ENCODE results near the gene STARD10.

STARD10 gene

DNA sequence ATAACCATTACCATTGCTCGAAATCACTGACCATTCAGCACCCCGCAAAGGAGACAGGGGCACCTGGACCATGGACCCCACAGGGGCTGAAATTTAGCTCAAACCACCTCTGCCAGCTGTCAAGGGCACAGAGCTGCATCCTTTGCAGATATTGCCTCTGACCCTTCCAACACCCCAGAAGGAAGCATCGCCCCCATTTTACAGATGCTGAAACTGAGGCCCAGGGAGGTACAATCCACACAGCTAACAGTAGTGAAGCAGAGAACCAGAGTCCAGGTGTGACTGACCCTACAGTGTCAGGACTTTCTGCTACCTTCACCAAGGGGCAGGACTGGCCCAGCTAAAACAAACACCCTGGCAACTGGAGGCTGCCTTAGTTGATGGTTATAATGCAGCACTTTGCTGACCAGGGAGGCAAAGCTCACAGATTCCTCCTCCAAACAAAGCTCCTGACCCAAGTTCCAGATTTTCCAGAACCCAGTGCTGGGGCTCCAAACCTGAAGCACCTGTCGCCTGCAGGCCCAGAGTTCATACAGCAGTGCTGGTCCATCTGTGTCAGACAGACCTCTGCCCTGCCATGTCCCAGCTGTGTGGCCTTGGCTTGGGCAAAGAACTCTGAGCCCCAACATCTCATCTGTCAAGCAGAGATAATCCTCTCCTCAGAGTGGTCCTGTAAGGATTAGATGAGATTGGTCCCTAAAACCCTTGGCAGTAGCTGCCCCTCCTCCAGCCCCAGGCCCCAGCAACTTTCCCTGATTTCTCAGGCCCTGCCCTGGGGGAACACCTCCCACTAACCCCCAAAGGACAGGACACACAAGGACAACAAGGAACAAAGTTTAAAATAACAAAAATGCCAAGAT, 26.4 kb downstream of the STARD10 start:
- DNase-seq (ENCODE audit: low read depth in 1 of 2, low spot score in 1 of 2) = no peak

GRCh38 chr11:72766152-72766902, 27.5 kb downstream of the STARD10 start:
- DNase-seq (ENCODE audit: low read depth in 1 of 2, low spot score in 1 of 2) = no peak

GRCh38 chr11:72764503-72764902, 29.3 kb downstream of the STARD10 start:
- DNase-seq (ENCODE audit: low read depth in 1 of 2, low spot score in 1 of 2) = no peak

GRCh38 chr11:72763823-72764222, 30.0 kb downstream of the STARD10 start:
- no peak for DNase-seq (ENCODE audit: low read depth in 1 of 2, low spot score in 1 of 2)

DNA sequence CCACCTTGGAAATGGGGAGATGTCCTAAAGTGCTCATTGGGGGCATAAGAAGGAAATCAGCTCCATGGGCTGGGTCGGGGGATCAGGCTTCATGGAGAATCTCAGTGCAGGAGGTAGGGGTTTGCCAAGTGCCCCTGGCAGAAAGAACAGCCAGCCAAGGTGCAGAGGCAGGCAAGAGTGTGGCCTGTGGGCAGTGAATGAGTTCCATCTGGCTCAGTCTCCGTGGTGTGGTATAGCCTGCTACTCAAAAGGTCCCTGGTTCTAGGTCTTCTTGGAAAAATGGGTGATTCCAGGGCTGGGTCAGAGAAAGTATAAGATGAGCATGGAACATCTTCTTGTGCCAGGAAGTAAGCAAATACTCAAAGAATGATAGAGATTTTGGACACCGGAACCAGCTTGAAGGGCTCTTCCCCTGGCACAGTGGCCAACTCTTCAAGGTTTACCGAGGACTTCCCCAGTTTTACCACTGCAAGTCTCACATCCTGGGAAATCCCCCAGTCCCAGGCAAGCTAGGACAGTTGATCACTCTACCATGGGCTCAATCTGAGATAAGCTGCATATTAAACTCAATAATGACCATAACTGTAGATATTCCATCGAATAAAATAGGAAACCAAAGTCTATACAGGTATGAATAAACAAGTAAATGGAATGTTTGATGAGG, 31.1 kb downstream of the STARD10 start:
- DNase-seq (ENCODE audit: low read depth in 1 of 2, low spot score in 1 of 2) = no peak

DNA sequence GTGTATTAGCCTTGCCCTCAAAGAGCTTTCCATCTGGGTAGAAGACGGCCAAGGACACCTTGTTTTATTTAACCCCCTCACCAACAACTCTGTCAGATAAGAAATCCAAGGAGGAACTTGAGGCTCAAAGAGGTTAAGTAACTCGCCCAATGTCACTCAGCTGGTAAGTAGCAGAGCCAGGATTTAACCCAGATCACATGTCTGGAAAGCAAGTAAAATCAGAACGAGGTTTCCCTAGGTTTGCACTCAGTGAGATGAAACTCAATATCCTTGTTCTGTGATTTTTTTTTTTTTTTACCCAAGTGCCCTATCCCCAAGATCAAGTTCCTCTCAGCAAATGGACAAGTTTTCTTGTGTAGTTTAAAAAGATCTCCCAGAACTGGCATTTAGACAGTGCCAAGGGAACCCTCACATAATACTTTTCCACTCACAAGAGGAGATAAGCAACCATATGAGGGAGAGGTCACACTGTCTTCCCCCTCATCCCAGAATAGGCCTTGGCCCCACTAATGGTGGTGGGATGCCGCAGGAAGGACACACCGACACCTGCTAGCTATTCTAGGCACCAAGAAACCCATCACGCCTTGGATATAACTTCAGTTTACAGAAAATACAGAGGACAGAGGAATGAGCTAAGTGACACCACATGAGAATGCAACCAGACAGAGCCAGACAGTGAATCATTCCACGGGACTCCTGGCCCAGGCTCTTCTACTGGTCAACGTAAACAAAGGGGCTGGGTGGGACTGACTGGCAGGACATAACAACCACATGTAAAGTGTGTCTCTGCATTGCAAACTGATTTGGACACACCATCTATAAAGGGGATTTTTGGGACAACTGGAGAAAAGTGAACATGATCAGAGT, 33.1 kb downstream of the STARD10 start:
- no peak for DNase-seq (ENCODE audit: low read depth in 1 of 2, low spot score in 1 of 2)

DNA sequence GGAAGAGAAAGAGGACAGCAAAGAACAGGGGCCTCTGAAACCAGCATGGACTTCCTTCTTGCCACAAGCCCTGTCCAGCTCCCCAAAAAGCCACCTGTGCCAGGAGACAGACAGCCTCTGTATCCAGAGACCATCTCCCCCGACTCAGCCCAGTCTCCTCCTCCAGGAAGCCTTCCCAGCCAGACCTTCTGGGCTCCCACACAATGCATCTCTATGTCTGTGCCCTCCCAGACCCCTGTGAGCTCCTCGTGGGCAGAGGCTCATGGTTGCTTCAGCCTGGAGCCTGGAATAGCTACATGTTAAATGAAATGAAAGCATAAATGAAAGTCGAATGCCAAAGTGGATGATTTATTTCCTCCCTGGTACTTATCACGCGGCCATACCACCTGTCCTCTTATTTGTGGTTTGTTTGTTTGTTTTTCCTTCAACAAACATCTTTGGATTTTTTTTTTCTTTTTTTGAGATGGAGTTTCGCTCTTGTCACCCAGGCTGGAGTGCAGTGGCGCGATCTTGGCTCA, 34.3 kb downstream of the STARD10 start:
- DNase-seq (ENCODE audit: low read depth in 1 of 2, low spot score in 1 of 2) = no peak

DNA sequence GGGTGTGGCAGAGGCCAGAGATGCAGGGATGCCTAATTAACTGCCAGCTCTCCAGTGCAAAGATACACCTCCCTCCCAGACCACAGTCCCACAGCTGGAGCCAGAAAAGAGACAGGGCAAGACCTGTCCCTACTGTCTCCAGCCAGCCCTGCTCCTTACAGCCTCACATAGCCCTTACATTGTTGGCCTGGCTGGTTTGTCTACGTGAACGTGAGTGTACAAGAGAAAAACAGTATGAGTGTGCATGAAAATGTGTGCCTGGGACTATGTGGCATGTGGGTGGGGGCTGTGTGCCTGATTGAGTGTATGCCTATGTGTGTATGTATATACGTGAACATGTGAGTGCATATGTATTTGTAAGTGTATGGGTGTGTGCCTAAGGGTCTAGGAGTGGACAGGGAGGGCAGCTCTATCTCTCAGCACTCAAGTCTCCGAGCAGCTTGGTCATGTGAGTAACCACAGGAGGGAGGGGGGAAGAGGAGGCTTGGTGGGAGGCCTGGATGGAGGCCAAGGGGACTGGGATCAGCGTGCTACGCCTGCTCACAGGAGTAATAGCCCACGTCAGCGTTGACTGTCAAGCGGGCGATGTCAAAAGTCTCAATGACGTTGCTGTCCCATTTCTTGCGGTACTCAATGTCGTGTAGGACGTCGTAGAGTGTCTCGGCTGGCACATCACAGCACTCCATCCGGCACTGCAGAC, 35.0 kb downstream of the STARD10 start:
- no peak for DNase-seq (ENCODE audit: low read depth in 1 of 2, low spot score in 1 of 2)

GRCh38 chr11:72758304-72758689, 35.5 kb downstream of the STARD10 start:
- no peak for DNase-seq (ENCODE audit: low read depth in 1 of 2, low spot score in 1 of 2)

DNA sequence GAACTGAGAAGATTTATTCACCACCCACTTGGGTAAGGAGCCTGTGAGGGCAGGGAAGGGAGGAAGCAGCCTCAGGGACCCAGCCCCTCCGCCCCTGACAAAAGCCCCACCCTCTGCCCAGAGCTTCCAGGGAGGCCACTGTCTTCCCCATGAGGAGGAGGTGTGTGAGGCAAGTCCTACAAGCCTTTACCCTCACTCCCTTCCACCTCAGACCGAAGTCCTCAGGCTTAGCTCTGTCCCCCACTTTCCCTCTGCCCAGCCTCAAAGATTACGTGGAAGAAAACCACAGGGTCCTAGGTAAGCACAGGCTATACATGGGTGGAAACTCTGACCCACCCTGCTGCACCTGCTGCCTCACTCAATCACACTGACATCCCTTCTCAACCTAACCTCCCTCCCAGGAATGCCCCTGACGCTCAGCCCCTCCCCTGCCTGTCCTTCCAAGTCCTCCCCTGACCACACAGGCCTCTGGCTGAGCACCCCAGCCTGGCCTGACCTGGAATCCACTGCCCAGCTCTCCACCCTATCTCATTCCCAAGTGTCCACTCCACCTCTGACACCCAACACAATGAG, 38.0 kb downstream of the STARD10 start:
- no peak for DNase-seq (ENCODE audit: low read depth in 1 of 2, low spot score in 1 of 2)

GRCh38 chr11:72754544-72755155, 39.2 kb downstream of the STARD10 start:
- DNase-seq (ENCODE audit: low read depth in 1 of 2, low spot score in 1 of 2) = no peak

- DNase-seq (ENCODE audit: low read depth in 1 of 2, low spot score in 1 of 2) = no peak
Measured at GRCh38 chr11:72754149-72754543, 39.7 kb downstream of the STARD10 start.

GRCh38 chr11:72753341-72754148, 40.3 kb downstream of the STARD10 start:
- DNase-seq (ENCODE audit: low read depth in 1 of 2, low spot score in 1 of 2) = no peak

DNA sequence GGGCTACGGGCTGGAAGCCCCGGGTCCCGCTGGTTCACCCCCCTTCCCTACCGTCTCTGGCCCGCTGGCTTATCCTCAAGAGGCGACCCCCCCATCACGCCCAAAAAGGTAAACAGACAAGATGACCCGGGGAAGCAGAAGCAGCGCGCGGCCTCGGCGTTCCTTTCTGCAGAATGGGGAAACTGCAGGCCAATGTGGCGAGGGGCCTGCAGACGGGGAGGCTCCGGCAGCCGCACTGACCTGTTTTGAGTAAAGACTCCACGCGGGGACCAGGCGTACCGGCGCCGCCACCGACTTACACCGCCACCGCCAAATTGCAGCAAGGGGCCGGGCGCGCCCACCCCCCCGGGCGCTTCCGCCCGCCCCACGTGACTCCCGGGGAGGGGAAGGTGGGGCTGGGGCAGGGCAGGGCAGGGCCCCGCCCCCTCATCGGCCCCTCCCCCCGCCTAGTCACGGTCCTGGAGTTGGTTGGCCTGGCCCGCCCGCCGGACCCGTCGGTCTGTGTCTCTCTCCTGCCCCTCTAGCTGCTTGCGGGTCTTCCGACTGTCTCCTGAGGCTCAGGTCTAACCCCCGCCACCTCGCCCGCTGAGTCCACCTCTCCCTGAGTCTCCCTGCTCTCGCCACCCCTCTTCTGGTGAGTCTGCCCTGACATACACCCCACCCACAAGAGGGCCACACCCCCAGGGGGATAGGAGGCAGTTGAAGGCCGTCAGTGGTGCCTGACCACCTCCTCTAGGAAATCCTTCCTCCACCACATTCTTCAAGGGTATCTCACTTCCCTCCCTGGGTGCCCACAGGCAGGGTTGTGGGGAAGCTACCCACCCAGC, 41.5 kb downstream of the STARD10 start, which contains the start of gene ARAP1:
Gene ARAP1 (minus strand): TSS at position 321 of the 827 bp plus-strand sequence. CDS start 25,280 bp downstream, outside the sequence.
- DNase-seq (ENCODE audit: low read depth in 1 of 2, low spot score in 1 of 2) = peak; percentile 60 to 75

DNA sequence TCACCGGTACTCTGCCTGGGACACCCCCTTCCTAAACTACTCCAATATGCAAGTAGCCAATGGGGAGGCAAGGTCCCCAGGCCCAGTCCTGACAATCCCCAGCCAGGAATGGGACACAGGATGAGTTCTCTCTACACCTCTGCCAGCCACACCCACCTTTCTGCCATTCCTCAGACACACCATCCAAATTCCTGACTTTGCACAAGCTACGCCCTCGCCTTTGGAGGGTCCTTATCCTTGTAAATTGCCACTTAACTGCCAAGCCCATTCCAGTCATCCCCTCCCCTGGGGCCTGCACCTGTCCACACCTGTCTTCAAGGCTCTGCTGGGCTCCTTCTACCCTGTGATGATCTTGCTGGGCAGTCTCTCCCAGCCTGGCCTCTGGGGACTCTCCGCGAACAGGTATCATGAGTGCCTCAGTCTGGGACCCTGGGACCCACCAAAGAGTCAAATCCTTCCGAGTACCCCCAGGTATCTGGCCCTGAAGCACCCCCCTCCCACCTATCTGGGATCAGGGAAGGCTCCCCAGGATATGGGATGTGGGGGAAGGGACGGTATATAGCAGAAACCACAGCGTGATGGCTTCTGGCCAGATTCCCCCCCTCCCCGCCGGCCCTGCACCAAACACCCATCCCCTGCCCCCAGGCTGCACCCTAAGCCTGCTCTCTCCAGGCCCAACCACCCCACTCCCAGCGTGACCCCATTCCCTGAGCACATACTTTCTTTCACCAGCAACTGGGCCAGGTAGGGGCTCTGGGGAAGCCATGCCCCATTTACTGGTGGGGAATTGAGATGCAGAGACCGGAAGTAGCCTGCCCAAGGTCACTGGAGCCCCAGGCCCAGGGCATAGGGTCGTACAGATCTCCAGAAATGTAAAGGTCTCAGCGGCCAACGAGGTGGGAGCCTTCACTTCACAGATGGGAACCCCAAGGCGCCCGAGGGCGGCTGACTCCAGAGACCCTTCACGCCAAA, 42.4 kb downstream of the STARD10 start:
- no peak for DNase-seq (ENCODE audit: low read depth in 1 of 2, low spot score in 1 of 2)

- DNase-seq (ENCODE audit: low read depth in 1 of 2, low spot score in 1 of 2) = no peak
Measured at GRCh38 chr11:72750556-72751115, 43.2 kb downstream of the STARD10 start.
